Ecto neural progenitor cell (in vitro differentiated cells): ENCODE results near the gene KPTN.

Experiments
- DNase-seq: peaks from one replicate; pipeline ENCODE4 v3.0.0-alpha.2; 2018; ENCODE audit warnings: low spot score

KPTN gene

GRCh38 chr19:47469363-47469700, 14.7 kb downstream of the KPTN start:
- DNase-seq, result no peak

- no peak for DNase-seq
Measured at GRCh38 chr19:47467914-47468313, 16.1 kb downstream of the KPTN start.

- no peak for DNase-seq
Measured at GRCh38 chr19:47465957-47466356, 18.1 kb downstream of the KPTN start.

- DNase-seq, result no peak
Measured at GRCh38 chr19:47464675-47465419, 19.2 kb downstream of the KPTN start.

GRCh38 chr19:47461876-47462275, 22.1 kb downstream of the KPTN start:
- DNase-seq, result no peak

- DNase-seq, result no peak
Measured at GRCh38 chr19:47459477-47459876, 24.5 kb downstream of the KPTN start.

- DNase-seq, result no peak
Measured at GRCh38 chr19:47458672-47459071, 25.3 kb downstream of the KPTN start.

GRCh38 chr19:47456721-47457474, 27.1 kb downstream of the KPTN start:
- no peak for DNase-seq

GRCh38 chr19:47450478-47450877, 33.5 kb downstream of the KPTN start:
- DNase-seq, result no peak

- DNase-seq, result no peak
Measured at GRCh38 chr19:47448360-47448727, 35.7 kb downstream of the KPTN start.

GRCh38 chr19:47447470-47448359, 36.3 kb downstream of the KPTN start:
- peak; percentile 95 for DNase-seq

GRCh38 chr19:47446534-47447469, 37.2 kb downstream of the KPTN start:
- DNase-seq, result peak; percentile 84

GRCh38 chr19:47445937-47446402, 38.0 kb downstream of the KPTN start:
- peak; percentile 68 for DNase-seq

GRCh38 chr19:47445527-47445926, 38.5 kb downstream of the KPTN start:
- no peak for DNase-seq

- peak; percentile 82 for DNase-seq
Measured at GRCh38 chr19:47444388-47444821, 39.6 kb downstream of the KPTN start.

GRCh38 chr19:47443331-47443730, 40.7 kb downstream of the KPTN start:
- DNase-seq, result no peak

- DNase-seq, result no peak
Measured at GRCh38 chr19:47438793-47439220, 45.2 kb downstream of the KPTN start.

GRCh38 chr19:47437500-47437899, 46.5 kb downstream of the KPTN start:
- no peak for DNase-seq

- peak; percentile 91 for DNase-seq
Measured at GRCh38 chr19:47436712-47437401, 47.2 kb downstream of the KPTN start.

GRCh38 chr19:47435883-47436417, 48.1 kb downstream of the KPTN start:
- DNase-seq, result no peak
